Body of pancreas (tissue), 4 donors: ENCODE results near the gene TEF.

ENCODE experiments used
- CTCF ChIP-seq, 7 experiments: fragments of 450-650 bp in 4 of 7; fragments of 200-600 bp in 3 of 7; sonication (generic) in 3 of 7; IDR thresholded peaks; one replicate each; pipeline ENCODE4 v1.5.1; 2016 to 2019; ENCODE audit warnings: antibody characterized with exemption in 7 of 7
- POLR2A ChIP-seq, 3 donors: fragments of 450-650 bp; IDR thresholded peaks; one replicate each; pipeline ENCODE4 v1.6.1; 2016; ENCODE audit warnings: antibody characterized with exemption in 3 of 3, mild to moderate bottlenecking in 2 of 3

DNA sequence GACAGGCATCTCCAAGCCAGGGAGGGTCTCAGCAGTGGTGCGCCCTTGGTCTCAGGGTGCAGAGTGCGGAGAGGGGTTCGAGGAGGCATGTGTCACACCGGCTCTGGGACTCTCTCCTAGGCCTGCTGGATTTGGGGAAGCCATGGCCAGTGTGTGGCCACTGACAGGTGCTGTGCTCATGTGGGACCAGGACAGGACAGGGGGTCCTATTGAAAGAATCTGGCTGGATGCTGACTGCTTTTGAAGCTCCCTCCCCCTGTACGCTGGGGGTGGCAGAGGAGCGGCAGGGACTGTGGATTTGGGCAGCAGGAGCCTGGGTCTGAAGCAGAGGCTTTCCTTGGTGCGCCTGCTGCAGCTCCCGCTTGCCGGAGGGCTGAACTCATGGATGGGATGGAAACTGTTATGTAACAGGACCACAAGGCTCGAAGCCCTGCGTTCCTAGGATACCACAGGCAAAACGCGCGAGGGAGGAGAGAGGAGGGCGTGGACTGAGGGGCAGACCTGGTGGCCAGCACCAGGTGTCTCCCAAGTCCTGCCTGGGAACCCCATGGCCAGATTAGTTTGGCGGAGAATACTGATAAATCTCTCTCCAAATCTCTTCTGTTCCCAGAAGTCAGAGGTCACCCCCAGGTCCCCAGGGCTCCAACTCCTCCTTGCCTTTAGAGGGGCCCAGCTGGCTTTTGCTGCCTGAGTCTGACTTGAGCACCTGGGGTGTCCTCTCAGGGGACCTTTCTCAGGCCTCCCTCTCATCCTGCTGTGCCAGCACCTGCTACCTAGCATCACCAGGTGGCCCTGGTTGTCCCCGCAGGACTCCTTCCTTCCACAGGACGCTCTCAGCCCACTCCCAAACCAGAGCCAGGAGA is 13.8 kb upstream of the TEF start:
- TF ChIP-seq CTCF (IDR thresholded peaks at IDR 0.05) (peak in 2 of 7 experiments; percentile 7 to 14), POLR2A (IDR thresholded peaks at IDR 0.05) (no peak)
